ENCODE data around the gene ZNF831. TPM values are rescaled to one million over a fixed set of nuclear protein-coding genes. Genes with fewer than 3 reads are reported as not detected.

Gene ZNF831
- total RNA-seq, 1 experiment from 2014 or later: 0.04 TPM

- TF ChIP-seq ZNF532 (CRISPR knock-in tag; IDR thresholded peaks at IDR 0.05; ENCODE audit: borderline replicate concordance): no peak
- no peak for TF ChIP-seq RORB (CRISPR knock-in tag; IDR thresholded peaks at IDR 0.05)
Observed at GRCh38 chr20:59118855-59119254, 44.8 kb upstream of the ZNF831 start (continued).

GRCh38 chr20:59120491-59120890 lies 43.1 kb upstream of the ZNF831 start:
- Mint-ChIP-seq H3K4me3 (no peak overlapping the region), H3K9me3 (peaks cover 24% of the 10 kb centered on the region), H3K27me3 (ENCODE audit: low read depth) (peaks cover 5% of the 10 kb centered on the region), H3K27ac (no peak overlapping the region), H3K36me3 (peaks cover 15% of the 10 kb centered on the region), H3K4me1 (peaks cover 42% of the 10 kb centered on the region)
- ATAC-seq (no peak), DNase-seq (ENCODE audit: low spot score) (no peak)
- ChIA-PET POLR2A (no interaction called here), CTCF (interaction anchor here (1.4 to 2.1 kb wide), 2 partner anchors 33 to 47 kb away, joined by 3 to 11 read pairs; no protein-coding TSS in a partner anchor)
- TF ChIP-seq ZBTB43 (CRISPR knock-in tag; IDR thresholded peaks at IDR 0.05): no peak
- TF ChIP-seq ATF6 (CRISPR knock-in tag; IDR thresholded peaks at IDR 0.05): no peak
- TF ChIP-seq ATF1 (CRISPR knock-in tag; IDR thresholded peaks at IDR 0.05): no peak
- TF ChIP-seq SOX15 (CRISPR knock-in tag; IDR thresholded peaks at IDR 0.05): no peak
- TF ChIP-seq, protein P1, sequence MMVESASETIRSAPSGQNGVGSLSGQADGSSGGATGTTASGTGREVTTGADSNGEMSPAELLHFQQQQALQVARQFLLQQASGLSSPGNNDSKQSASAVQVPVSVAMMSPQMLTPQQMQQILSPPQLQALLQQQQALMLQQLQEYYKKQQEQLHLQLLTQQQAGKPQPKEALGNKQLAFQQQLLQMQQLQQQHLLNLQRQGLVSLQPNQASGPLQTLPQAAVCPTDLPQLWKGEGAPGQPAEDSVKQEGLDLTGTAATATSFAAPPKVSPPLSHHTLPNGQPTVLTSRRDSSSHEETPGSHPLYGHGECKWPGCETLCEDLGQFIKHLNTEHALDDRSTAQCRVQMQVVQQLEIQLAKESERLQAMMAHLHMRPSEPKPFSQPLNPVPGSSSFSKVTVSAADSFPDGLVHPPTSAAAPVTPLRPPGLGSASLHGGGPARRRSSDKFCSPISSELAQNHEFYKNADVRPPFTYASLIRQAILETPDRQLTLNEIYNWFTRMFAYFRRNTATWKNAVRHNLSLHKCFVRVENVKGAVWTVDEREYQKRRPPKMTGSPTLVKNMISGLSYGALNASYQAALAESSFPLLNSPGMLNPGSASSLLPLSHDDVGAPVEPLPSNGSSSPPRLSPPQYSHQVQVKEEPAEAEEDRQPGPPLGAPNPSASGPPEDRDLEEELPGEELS (CRISPR knock-in tag; IDR thresholded peaks at IDR 0.05): no peak
- TF ChIP-seq FOXJ3 (CRISPR knock-in tag; IDR thresholded peaks at IDR 0.05; ENCODE audit: borderline replicate concordance): no peak
- no peak for TF ChIP-seq NFYB (CRISPR knock-in tag; conservative IDR thresholded peaks at IDR 0.05; ENCODE audit: low read depth)

GRCh38 chr20:59120919-59121318 lies 42.7 kb upstream of the ZNF831 start:
- CTCF ChIA-PET: interaction anchor here (1.0 to 2.2 kb wide), 8 partner anchors 18 to 375 kb away, joined by 3 to 11 read pairs (median 4); no protein-coding TSS in a partner anchor
- Mint-ChIP-seq H3K27ac (no peak overlapping the region), H3K36me3 (peaks cover 15% of the 10 kb centered on the region), H3K27me3 (ENCODE audit: low read depth) (peaks cover 5% of the 10 kb centered on the region), H3K4me1 (peaks cover 47% of the 10 kb centered on the region), H3K9me3 (peaks cover 23% of the 10 kb centered on the region), H3K4me3 (no peak overlapping the region)
- POLR2A ChIA-PET: no interaction called here
- TF ChIP-seq, protein P2, sequence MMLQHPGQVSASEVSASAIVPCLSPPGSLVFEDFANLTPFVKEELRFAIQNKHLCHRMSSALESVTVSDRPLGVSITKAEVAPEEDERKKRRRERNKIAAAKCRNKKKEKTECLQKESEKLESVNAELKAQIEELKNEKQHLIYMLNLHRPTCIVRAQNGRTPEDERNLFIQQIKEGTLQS (CRISPR knock-in tag; conservative IDR thresholded peaks at IDR 0.05): no peak
- no peak for TF ChIP-seq HMGA2 (CRISPR knock-in tag; IDR thresholded peaks at IDR 0.05)
- TF ChIP-seq, protein P3, sequence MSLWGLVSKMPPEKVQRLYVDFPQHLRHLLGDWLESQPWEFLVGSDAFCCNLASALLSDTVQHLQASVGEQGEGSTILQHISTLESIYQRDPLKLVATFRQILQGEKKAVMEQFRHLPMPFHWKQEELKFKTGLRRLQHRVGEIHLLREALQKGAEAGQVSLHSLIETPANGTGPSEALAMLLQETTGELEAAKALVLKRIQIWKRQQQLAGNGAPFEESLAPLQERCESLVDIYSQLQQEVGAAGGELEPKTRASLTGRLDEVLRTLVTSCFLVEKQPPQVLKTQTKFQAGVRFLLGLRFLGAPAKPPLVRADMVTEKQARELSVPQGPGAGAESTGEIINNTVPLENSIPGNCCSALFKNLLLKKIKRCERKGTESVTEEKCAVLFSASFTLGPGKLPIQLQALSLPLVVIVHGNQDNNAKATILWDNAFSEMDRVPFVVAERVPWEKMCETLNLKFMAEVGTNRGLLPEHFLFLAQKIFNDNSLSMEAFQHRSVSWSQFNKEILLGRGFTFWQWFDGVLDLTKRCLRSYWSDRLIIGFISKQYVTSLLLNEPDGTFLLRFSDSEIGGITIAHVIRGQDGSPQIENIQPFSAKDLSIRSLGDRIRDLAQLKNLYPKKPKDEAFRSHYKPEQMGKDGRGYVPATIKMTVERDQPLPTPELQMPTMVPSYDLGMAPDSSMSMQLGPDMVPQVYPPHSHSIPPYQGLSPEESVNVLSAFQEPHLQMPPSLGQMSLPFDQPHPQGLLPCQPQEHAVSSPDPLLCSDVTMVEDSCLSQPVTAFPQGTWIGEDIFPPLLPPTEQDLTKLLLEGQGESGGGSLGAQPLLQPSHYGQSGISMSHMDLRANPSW (CRISPR knock-in tag; conservative IDR thresholded peaks at IDR 0.05; ENCODE audit: low read depth): no peak
- no peak for DNase-seq (ENCODE audit: low spot score)
- ATAC-seq: no peak

Measured in WTC11 (cell line).